ENCODE data around the gene JMJD7. TPM values are rescaled to one million over a fixed set of nuclear protein-coding genes. Genes with fewer than 3 reads are reported as not detected.
A peak's percentile ranks its signal among the peaks of the same experiment; 100 is the strongest.

JMJD7 gene
- total RNA-seq, 6 experiments from 2014 or later, result 6.0 to 8.6 (median 7.3) TPM

DNA sequence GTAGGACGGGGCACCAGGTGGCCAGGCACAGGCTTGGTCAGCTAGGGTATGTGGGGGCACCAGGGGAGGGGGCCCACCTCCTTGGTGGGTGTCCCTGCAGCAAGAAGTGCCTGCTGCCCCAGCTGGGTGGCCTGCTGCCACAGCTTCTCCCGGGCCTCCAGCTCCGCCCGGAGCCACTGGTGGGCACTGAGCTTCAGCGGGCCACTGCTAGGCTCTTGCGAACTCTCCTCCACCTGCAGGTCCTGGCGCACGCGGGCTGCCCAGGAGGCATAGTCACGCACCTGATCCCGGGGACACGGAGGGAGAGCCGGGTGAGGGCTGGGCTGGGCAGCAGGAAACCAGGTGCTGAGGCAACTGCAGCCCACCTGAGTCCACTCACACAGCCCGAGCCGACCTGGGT, 40.4 kb downstream of the JMJD7 start:
- no peak for ATAC-seq

DNA sequence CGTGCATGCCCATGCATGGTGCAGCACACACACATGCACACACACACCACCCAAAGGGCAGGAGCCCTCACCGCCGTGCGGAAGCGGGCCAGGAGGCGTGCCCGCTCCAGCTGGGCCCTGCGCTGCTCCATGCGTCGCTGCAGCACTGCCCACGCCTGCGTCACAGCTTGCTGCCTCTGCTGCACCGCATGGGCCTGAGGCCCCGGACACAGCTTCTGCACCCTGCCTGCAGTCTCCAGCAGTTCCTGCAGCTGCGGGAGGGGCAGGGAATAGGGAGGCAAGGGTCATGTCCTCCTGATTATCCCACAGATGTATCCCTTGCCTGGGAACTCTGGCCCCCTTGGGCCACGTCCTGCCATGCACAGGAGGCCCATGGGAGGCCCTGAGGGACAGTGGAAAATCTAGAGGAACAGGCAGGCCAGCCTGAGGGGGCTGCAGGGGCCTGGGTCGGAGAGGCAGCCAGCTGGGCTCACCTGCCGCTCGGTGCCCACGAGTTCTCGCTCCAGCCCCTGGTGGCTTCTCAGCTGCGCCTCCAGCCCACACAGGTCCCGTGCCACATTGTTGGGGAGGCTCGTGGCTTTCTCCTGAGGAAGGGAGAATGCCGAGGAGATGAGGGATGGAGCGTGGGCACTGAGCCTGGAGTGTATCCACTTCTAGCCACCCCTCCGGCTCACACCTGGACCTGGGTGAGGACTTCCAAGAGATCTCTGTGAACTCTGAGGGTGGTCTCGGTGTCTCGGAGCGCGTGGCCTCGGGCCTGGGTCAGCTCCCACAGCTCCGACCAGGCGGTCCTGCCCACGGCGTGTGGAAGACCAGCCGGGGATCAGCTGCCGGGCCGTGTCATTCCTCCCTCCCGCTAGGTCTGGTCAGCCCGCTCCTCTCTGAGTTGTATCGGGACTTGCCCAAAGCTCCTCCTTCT, 42.1 kb downstream of the JMJD7 start:
- 90% methylated on average over 2 of the region's 42 CpGs for WGBS (ENCODE audit: insufficient coverage, low coverage, low lambda C conversion rate, missing lambda C conversion rate)
- no peak for TF ChIP-seq POLR2A (IDR thresholded peaks at IDR 0.05)
- TF ChIP-seq, protein P1, sequence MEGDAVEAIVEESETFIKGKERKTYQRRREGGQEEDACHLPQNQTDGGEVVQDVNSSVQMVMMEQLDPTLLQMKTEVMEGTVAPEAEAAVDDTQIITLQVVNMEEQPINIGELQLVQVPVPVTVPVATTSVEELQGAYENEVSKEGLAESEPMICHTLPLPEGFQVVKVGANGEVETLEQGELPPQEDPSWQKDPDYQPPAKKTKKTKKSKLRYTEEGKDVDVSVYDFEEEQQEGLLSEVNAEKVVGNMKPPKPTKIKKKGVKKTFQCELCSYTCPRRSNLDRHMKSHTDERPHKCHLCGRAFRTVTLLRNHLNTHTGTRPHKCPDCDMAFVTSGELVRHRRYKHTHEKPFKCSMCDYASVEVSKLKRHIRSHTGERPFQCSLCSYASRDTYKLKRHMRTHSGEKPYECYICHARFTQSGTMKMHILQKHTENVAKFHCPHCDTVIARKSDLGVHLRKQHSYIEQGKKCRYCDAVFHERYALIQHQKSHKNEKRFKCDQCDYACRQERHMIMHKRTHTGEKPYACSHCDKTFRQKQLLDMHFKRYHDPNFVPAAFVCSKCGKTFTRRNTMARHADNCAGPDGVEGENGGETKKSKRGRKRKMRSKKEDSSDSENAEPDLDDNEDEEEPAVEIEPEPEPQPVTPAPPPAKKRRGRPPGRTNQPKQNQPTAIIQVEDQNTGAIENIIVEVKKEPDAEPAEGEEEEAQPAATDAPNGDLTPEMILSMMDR (IDR thresholded peaks at IDR 0.05), result no peak
- H3K9me3 ChIP-seq, result no peaks in the 10 kb centered on the region
- ATAC-seq (no peak), DNase-seq (no peak)
- no peak overlapping the region for H3K27ac ChIP-seq
- peaks cover 0 to 23% (median 3%) of the 10 kb centered on the region in 4 donors for H3K4me1 ChIP-seq
- intact Hi-C loops (cut with DNase I), result no loop called here
- H3K36me3 ChIP-seq, result no peaks in the 10 kb centered on the region
- no peak overlapping the region for H3K4me3 ChIP-seq
- no peaks in the 10 kb centered on the region for H3K27me3 ChIP-seq

More for the DNA sequence above, 40.4 kb downstream of the JMJD7 start:
- Histone ChIP-seq H3K27me3 (no peaks in the 10 kb centered on the region), H3K36me3 (no peaks in the 10 kb centered on the region), H3K4me1 (peaks cover 0 to 23% (median 3%) of the 10 kb centered on the region in 4 donors), H3K4me3 (no peak overlapping the region), H3K9me3 (no peaks in the 10 kb centered on the region), H3K27ac (no peak overlapping the region)
- intact Hi-C loops (cut with DNase I), result no loop called here
- 100% methylated on average over 2 of the region's 15 CpGs for WGBS (ENCODE audit: insufficient coverage, low coverage, low lambda C conversion rate, missing lambda C conversion rate)
- TF ChIP-seq, protein P1 (IDR thresholded peaks at IDR 0.05), result no peak
- no peak for TF ChIP-seq POLR2A (IDR thresholded peaks at IDR 0.05)
- no peak for DNase-seq

DNA sequence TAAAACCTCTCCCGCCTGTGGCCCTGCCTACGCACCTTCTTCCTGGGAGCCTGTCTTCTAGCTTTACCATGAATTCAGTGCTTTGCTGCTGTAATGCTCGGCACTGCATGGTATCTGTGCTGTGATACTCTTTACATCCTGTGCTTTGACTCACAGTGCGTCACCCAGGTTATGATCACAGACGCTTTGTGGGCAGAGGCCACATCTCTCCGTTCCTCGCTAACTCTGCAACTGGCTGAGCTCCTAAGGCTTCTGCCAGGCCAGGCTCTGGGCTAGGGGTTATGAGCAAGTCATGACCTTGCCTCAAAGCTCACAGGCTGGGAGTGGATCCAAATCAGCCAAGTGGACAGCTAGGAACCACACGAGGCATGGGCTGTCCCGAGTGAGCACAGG, 42.8 kb downstream of the JMJD7 start:
- H3K36me3 ChIP-seq, result no peaks in the 10 kb centered on the region
- intact Hi-C loops (cut with DNase I), result no loop called here
- H3K4me3 ChIP-seq, result no peak overlapping the region
- no peaks in the 10 kb centered on the region for H3K27me3 ChIP-seq
- DNase-seq, result peak in 2 of 3 donors; percentile 72 to 73
- peak; percentile 46 to 82 (median 57) for ATAC-seq
- no peak overlapping the region for H3K27ac ChIP-seq
- H3K4me1 ChIP-seq, result peaks cover 0 to 22% (median 3%) of the 10 kb centered on the region in 4 donors
- no peaks in the 10 kb centered on the region for H3K9me3 ChIP-seq
- WGBS (ENCODE audit: insufficient coverage, low coverage, low lambda C conversion rate, missing lambda C conversion rate), result 23% methylated on average over 3 of the region's 9 CpGs
- TF ChIP-seq, protein P1 (IDR thresholded peaks at IDR 0.05), result no peak
- no peak for TF ChIP-seq POLR2A (IDR thresholded peaks at IDR 0.05)

DNA sequence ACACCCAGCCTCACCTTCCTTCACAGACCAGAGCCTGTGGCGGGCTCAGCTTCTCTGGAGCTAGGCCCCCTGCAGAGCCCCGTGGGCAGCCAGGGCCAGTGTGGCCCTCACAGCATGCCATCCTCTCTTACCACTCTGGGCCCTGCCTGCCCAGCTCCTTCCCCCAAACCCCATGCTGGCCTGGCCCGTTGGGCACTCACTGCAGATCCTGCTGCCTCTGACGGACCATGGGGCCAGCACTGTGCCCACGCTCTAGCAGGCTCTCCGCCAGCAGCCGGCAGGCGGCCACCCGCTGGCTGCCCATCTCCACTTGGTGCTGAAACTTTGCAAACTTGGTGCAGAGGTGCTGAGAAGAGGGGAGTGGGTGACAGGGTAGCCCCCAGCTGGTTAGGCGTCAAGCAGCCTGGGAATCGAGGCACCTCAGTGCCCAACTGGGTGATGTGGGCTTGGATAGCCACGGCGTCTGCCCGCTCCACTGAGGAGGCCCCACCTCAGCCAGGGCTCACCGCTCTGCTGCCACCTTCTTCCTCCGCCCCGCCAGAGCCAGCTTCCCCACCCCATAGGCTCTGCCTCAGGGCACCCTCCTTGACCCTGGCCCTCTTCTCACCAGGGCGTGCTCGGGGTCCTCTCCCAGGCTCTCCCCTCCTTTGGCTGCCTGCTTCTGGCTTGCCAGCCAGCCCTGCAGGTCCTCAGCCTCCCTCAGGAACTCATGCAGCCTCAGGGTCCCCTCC, 43.4 kb downstream of the JMJD7 start:
- TF ChIP-seq, protein P1 (IDR thresholded peaks at IDR 0.05), result no peak
- TF ChIP-seq POLR2A (IDR thresholded peaks at IDR 0.05), result no peak
- Histone ChIP-seq H3K9me3 (no peaks in the 10 kb centered on the region), H3K27ac (no peak overlapping the region), H3K27me3 (no peaks in the 10 kb centered on the region), H3K4me3 (no peak overlapping the region), H3K36me3 (no peaks in the 10 kb centered on the region), H3K4me1 (peaks cover 0 to 15% (median 3%) of the 10 kb centered on the region in 4 donors)
- DNase-seq, result peak in 1 of 3 donors; percentile 51
- peak in 1 of 4 donors; percentile 2 for ATAC-seq
- intact Hi-C loops (cut with DNase I), result no loop called here
- WGBS (ENCODE audit: insufficient coverage, low coverage, low lambda C conversion rate, missing lambda C conversion rate), result 73% methylated on average over 3 of the region's 19 CpGs
